AG09319 (cell line): ENCODE results near the gene GSTM1.
A peak's percentile ranks its signal among the peaks of the same experiment; 100 is the strongest.

Experiments used
- DNase-seq: peaks from one replicate; pipeline ENCODE4 v3.0.0-alpha.2; 2010; ENCODE audit warnings: low read depth; ENCODE audit errors: extremely low read depth
- CTCF ChIP-seq: IDR thresholded peaks from 2 replicates; pipeline ENCODE4 v1.5.1; 2011; ENCODE audit warnings: low read depth, mild to moderate bottlenecking, inconsistent platforms, low read length, moderate library complexity

Gene GSTM1

GRCh38 chr1:109642626-109643025, 45.0 kb upstream of the GSTM1 start:
- DNase-seq, result no peak
- TF ChIP-seq CTCF, result no peak

- peak; percentile 79 for TF ChIP-seq CTCF
- DNase-seq, result no peak
Observed at GRCh38 chr1:109643385-109644230, 44.0 kb upstream of the GSTM1 start.

- no peak for TF ChIP-seq CTCF
- DNase-seq, result no peak
Observed at GRCh38 chr1:109644670-109645069, 42.9 kb upstream of the GSTM1 start.

- DNase-seq, result no peak
Observed at GRCh38 chr1:109649491-109649914, 38.1 kb upstream of the GSTM1 start.

GRCh38 chr1:109650609-109651008, 37.0 kb upstream of the GSTM1 start:
- no peak for TF ChIP-seq CTCF
- DNase-seq, result no peak

More at GRCh38 chr1:109649491-109649914, 38.1 kb upstream of the GSTM1 start:
- TF ChIP-seq CTCF, result peak; percentile 59

GRCh38 chr1:109652402-109652801, 35.2 kb upstream of the GSTM1 start:
- no peak for TF ChIP-seq CTCF
- DNase-seq, result no peak

- no peak for DNase-seq
- TF ChIP-seq CTCF, result no peak
Observed at GRCh38 chr1:109653306-109653705, 34.3 kb upstream of the GSTM1 start.
